ENCODE measurements around the gene ZNF414. TPM values are rescaled to one million over a fixed set of nuclear protein-coding genes. Genes with fewer than 3 reads are reported as not detected.
A peak's percentile ranks its signal among the peaks of the same experiment; 100 is the strongest.

Gene ZNF414
- total RNA-seq, 6 experiments from 2014 or later: 9.5 to 17.4 (median 11.9) TPM

DNA sequence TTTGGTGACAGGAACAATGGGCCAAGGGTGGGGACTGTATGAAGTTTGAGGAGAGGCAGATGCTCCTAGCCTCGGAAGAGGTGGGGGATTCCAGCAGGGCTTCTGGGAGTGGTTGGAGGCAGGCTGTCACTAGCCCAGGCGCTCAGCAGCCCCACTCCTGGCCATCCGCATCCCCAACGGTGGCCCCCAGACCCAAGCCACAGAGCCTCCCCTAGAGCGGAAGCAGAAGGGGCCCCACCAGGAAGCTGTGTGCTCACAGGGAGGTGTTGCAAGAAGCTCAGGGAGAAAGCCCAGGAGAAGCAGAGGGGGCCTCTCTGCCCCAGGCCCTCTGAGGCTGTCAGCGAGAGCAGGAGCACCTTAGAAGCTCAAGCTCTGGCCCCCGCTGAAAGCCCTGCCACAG, 19.8 kb downstream of the ZNF414 start:
- H3K27ac ChIP-seq: no peak overlapping the region
- no peaks in the 10 kb centered on the region for H3K4me1 ChIP-seq
- no peaks in the 10 kb centered on the region for H3K27me3 ChIP-seq
- TF ChIP-seq, protein P1, sequence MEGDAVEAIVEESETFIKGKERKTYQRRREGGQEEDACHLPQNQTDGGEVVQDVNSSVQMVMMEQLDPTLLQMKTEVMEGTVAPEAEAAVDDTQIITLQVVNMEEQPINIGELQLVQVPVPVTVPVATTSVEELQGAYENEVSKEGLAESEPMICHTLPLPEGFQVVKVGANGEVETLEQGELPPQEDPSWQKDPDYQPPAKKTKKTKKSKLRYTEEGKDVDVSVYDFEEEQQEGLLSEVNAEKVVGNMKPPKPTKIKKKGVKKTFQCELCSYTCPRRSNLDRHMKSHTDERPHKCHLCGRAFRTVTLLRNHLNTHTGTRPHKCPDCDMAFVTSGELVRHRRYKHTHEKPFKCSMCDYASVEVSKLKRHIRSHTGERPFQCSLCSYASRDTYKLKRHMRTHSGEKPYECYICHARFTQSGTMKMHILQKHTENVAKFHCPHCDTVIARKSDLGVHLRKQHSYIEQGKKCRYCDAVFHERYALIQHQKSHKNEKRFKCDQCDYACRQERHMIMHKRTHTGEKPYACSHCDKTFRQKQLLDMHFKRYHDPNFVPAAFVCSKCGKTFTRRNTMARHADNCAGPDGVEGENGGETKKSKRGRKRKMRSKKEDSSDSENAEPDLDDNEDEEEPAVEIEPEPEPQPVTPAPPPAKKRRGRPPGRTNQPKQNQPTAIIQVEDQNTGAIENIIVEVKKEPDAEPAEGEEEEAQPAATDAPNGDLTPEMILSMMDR (IDR thresholded peaks at IDR 0.05): no peak
- TF ChIP-seq POLR2A (IDR thresholded peaks at IDR 0.05): no peak
- no peak overlapping the region for H3K4me3 ChIP-seq
- no peaks in the 10 kb centered on the region for H3K9me3 ChIP-seq
- intact Hi-C loops (cut with DNase I): no loop called here
- ATAC-seq (peak; percentile 12 to 30 (median 12)), DNase-seq (no peak)
- WGBS (ENCODE audit: insufficient coverage, low coverage, low lambda C conversion rate, missing lambda C conversion rate): 45% methylated on average over 4 of the region's 7 CpGs
- H3K36me3 ChIP-seq: peaks cover 0 to 7% (median 2%) of the 10 kb centered on the region in 4 donors

DNA sequence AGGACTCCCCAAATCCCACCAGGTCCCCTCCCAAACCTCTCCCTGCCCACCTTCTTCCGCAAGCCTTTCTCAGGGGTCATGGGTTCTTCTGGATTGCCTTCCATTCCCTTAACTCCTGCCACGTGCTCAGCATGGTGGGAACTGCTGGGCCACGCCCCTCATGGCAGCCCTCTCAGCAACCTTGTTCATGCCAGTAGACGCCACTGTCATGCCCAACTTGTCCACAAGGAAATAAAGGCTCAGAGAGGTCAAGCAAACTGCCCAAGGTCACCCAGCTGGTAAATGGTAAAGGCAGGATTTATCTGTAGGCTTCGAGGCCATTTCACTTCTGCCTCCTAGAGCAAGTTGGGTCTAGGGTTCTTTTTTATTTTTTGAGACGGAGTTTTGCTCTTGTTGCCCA, 22.4 kb downstream of the ZNF414 start:
- intact Hi-C loops (cut with DNase I): no loop called here
- 75% methylated on average over 5 of the region's 6 CpGs for WGBS (ENCODE audit: insufficient coverage, low coverage, low lambda C conversion rate, missing lambda C conversion rate)
- Histone ChIP-seq H3K27me3 (no peaks in the 10 kb centered on the region), H3K27ac (no peak overlapping the region), H3K4me3 (no peak overlapping the region), H3K9me3 (no peaks in the 10 kb centered on the region), H3K4me1 (no peaks in the 10 kb centered on the region), H3K36me3 (peaks cover 0 to 30% (median 21%) of the 10 kb centered on the region in 4 donors)
- ATAC-seq (no peak), DNase-seq (peak in 1 of 3 donors; percentile 40)
- no peak for TF ChIP-seq POLR2A (IDR thresholded peaks at IDR 0.05)
- TF ChIP-seq, protein P1 (IDR thresholded peaks at IDR 0.05): no peak

DNA sequence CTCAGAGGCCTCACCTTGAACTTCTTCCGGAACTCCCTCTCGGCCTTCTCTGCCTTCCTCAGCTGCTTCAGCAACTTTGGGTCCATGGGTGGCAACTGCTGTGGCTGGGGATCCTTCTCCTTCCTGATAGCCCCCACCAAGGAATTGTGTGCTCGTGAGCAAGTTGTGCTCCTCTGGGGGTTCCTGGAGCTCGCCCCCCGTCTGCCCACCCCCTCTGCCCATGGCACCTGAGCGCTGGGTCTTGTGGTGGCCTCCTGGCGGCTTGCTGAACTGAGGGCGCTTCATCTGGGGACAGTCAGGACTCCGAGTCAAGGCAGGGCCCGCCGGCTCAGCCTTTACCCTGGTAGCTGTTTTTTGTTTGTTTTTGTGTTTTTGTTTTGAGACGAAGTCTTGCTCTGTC, 23.1 kb downstream of the ZNF414 start:
- Histone ChIP-seq H3K9me3 (no peaks in the 10 kb centered on the region), H3K4me1 (no peaks in the 10 kb centered on the region), H3K4me3 (no peak overlapping the region), H3K36me3 (peaks cover 6 to 37% (median 26%) of the 10 kb centered on the region in 4 donors), H3K27ac (no peak overlapping the region), H3K27me3 (no peaks in the 10 kb centered on the region)
- intact Hi-C loops (cut with DNase I): no loop called here
- ATAC-seq (no peak), DNase-seq (peak in 1 of 3 donors; percentile 28)
- TF ChIP-seq POLR2A (IDR thresholded peaks at IDR 0.05): no peak
- TF ChIP-seq, protein P1 (IDR thresholded peaks at IDR 0.05): no peak
- 57% methylated on average over 5 of the region's 12 CpGs for WGBS (ENCODE audit: insufficient coverage, low coverage, low lambda C conversion rate, missing lambda C conversion rate)

DNA sequence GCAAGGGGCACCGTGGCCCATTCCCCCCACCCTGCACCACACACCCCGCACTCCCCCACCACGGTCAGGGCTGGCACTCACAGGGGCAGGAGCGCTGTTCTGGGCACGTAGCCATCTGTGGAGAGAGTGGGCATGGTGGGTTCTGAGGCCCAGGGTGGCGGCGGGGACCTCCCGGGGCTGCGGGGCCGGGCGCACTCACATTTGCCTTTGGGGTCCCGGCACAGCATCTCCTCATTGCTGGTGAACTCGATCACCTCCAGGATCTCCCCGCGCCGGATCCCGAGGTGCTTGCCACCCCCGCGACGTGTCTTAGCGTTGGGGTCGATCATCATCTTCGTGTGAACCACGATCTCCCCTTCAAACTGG, 23.6 kb downstream of the ZNF414 start:
- peak in 1 of 4 donors; percentile 5 for ATAC-seq
- peaks cover 6 to 42% (median 30%) of the 10 kb centered on the region in 4 donors for H3K36me3 ChIP-seq
- no CpG with 5 or more reads among the region's 24 CpGs for WGBS (ENCODE audit: insufficient coverage, low coverage, low lambda C conversion rate, missing lambda C conversion rate)

More for the DNA sequence above, 23.6 kb downstream of the ZNF414 start:
- Histone ChIP-seq H3K27ac (no peak overlapping the region), H3K9me3 (no peaks in the 10 kb centered on the region), H3K4me1 (no peaks in the 10 kb centered on the region), H3K27me3 (no peaks in the 10 kb centered on the region), H3K4me3 (no peak overlapping the region)
- TF ChIP-seq, protein P1 (IDR thresholded peaks at IDR 0.05): no peak
- no peak for TF ChIP-seq POLR2A (IDR thresholded peaks at IDR 0.05)
- DNase-seq: peak in 1 of 3 donors; percentile 48
- intact Hi-C loops (cut with DNase I): no loop called here
